GM19397 (cell line): ENCODE results near the gene GRIN2A.

Experiments
- ATAC-seq: cut with Tn5 transposase; IDR thresholded peaks from one replicate; pipeline ENCODE4 v1.9.1; 2021; ENCODE audit warnings: mild to moderate bottlenecking, moderate library complexity; ENCODE audit not compliant: unreplicated experiment

The GRIN2A gene

GRCh38 chr16:9932919-9933653 lies 249.1 kb downstream of the GRIN2A start:
- no peak for ATAC-seq

- no peak for ATAC-seq
Measured at GRCh38 chr16:9932000-9932399, 250.2 kb downstream of the GRIN2A start.

GRCh38 chr16:9929836-9930235 lies 252.4 kb downstream of the GRIN2A start:
- no peak for ATAC-seq

- no peak for ATAC-seq
Measured at GRCh38 chr16:9929313-9929712, 252.9 kb downstream of the GRIN2A start.

GRCh38 chr16:9922441-9922840 lies 259.8 kb downstream of the GRIN2A start:
- no peak for ATAC-seq

GRCh38 chr16:9921997-9922396 lies 260.2 kb downstream of the GRIN2A start:
- ATAC-seq, result no peak

GRCh38 chr16:9919460-9919859 lies 262.8 kb downstream of the GRIN2A start:
- no peak for ATAC-seq

- ATAC-seq, result no peak
Measured at GRCh38 chr16:9917691-9918090, 264.5 kb downstream of the GRIN2A start.

GRCh38 chr16:9913604-9914326 lies 268.5 kb downstream of the GRIN2A start:
- no peak for ATAC-seq

GRCh38 chr16:9911989-9912388 lies 270.2 kb downstream of the GRIN2A start:
- no peak for ATAC-seq

- ATAC-seq, result no peak
Measured at GRCh38 chr16:9911231-9911630, 271.0 kb downstream of the GRIN2A start.

- no peak for ATAC-seq
Measured at GRCh38 chr16:9909072-9909825, 273.0 kb downstream of the GRIN2A start.

GRCh38 chr16:9908613-9909012 lies 273.6 kb downstream of the GRIN2A start:
- no peak for ATAC-seq

GRCh38 chr16:9907752-9908151 lies 274.5 kb downstream of the GRIN2A start:
- ATAC-seq, result no peak

GRCh38 chr16:9906218-9906617 lies 276.0 kb downstream of the GRIN2A start:
- ATAC-seq, result no peak

GRCh38 chr16:9904526-9904925 lies 277.7 kb downstream of the GRIN2A start:
- ATAC-seq, result no peak

GRCh38 chr16:9900576-9900975 lies 281.7 kb downstream of the GRIN2A start:
- no peak for ATAC-seq

GRCh38 chr16:9898555-9898954 lies 283.7 kb downstream of the GRIN2A start:
- no peak for ATAC-seq

- no peak for ATAC-seq
Measured at GRCh38 chr16:9898124-9898523, 284.1 kb downstream of the GRIN2A start.

GRCh38 chr16:9895817-9896216 lies 286.4 kb downstream of the GRIN2A start:
- ATAC-seq, result no peak

GRCh38 chr16:9885876-9886275 lies 296.4 kb downstream of the GRIN2A start:
- no peak for ATAC-seq

GRCh38 chr16:9885467-9885866 lies 296.8 kb downstream of the GRIN2A start:
- ATAC-seq, result no peak
